GM23248 (cell line): ENCODE data around the gene ZNF519.

Source experiments
- EZH2 ChIP-seq: fragments of 200-600 bp; sonication (generic); IDR thresholded peaks from 2 replicates; pipeline ENCODE4 v1.6.1; 2018; ENCODE audit warnings: antibody characterized with exemption, mild to moderate bottlenecking; ENCODE audit not compliant: insufficient read depth, poor library complexity, severe bottlenecking
- EZH2phosphoT487 ChIP-seq: fragments of 200-600 bp; sonication (generic); IDR thresholded peaks from 2 replicates; pipeline ENCODE4 v1.6.1; 2018; ENCODE audit warnings: antibody characterized with exemption, moderate library complexity, mild to moderate bottlenecking, low read depth; ENCODE audit not compliant: insufficient read depth

GRCh38 chr18:14106906-14107305 lies 25.3 kb downstream of the ZNF519 start:
- TF ChIP-seq EZH2 (no peak), EZH2phosphoT487 (no peak)
